ENCODE measurements around the gene GP5. TPM values are rescaled to one million over a fixed set of nuclear protein-coding genes. Genes with fewer than 3 reads are reported as not detected.

The GP5 gene
- total RNA-seq, result under 1 TPM in 1 of 2 donors, not detected in 1; 0.14 TPM

- Histone ChIP-seq H3K9me3 (no peaks in the 10 kb centered on the region), H3K4me1 (ENCODE audit: control insufficient read depth in 1 of 2, low read depth in 2 of 2) (peaks cover 8 to 13% of the 10 kb centered on the region in 2 donors), H3K4me3 (peak within 1 kb of the TSS; percentile 57), H3K27me3 (replicated peaks; ENCODE audit: insufficient read depth) (no peaks in the 10 kb centered on the region), H3K27ac (no peak within 1 kb of the TSS), H3K36me3 (no peaks in the 10 kb centered on the region)
- DNase-seq (ENCODE audit: low spot score) (no peak), ATAC-seq (ENCODE audit: insufficient number of reproducible peaks, low FRiP score, low read depth) (no peak)
- TF ChIP-seq, protein P1, sequence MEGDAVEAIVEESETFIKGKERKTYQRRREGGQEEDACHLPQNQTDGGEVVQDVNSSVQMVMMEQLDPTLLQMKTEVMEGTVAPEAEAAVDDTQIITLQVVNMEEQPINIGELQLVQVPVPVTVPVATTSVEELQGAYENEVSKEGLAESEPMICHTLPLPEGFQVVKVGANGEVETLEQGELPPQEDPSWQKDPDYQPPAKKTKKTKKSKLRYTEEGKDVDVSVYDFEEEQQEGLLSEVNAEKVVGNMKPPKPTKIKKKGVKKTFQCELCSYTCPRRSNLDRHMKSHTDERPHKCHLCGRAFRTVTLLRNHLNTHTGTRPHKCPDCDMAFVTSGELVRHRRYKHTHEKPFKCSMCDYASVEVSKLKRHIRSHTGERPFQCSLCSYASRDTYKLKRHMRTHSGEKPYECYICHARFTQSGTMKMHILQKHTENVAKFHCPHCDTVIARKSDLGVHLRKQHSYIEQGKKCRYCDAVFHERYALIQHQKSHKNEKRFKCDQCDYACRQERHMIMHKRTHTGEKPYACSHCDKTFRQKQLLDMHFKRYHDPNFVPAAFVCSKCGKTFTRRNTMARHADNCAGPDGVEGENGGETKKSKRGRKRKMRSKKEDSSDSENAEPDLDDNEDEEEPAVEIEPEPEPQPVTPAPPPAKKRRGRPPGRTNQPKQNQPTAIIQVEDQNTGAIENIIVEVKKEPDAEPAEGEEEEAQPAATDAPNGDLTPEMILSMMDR (IDR thresholded peaks at IDR 0.05), result no peak
These were observed at the start of gene GP5 for GRCh38 chr3:194399166-194399565. Gene GP5, minus strand, starts transcription at chr3:194399266. Its CDS starts 984 bp downstream, at chr3:194398282.

DNA sequence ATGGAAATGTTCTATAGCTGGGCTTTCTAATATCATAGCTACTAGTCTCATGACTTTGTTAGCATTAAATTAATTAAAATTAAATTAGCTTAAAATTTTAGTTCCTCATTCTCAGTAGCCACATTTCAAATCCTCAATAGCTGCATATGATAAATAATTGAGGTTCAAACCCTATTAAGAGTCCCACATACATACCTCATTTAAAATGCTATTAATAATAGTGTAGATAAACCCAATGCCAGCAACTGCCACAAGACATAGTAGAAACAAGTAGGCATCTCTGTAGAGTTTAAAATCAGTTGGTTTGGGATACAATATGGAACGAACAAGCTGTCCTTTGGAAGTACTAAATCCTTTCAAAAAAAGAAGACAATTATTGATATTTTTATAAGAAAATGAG lies 48.6 kb upstream of the GP5 start:
- no peaks in the 10 kb centered on the region for H3K9me3 ChIP-seq
- H3K27ac ChIP-seq, result no peak overlapping the region
- H3K4me1 ChIP-seq (ENCODE audit: control insufficient read depth in 1 of 2, low read depth in 2 of 2), result no peaks in the 10 kb centered on the region
- DNase-seq (ENCODE audit: low spot score) (no peak), ATAC-seq (ENCODE audit: insufficient number of reproducible peaks, low FRiP score, low read depth) (no peak)
- H3K36me3 ChIP-seq, result peaks cover 44% of the 10 kb centered on the region
- no peak overlapping the region for H3K4me3 ChIP-seq
- H3K27me3 ChIP-seq (replicated peaks; ENCODE audit: insufficient read depth), result no peaks in the 10 kb centered on the region
- TF ChIP-seq, protein P1 (IDR thresholded peaks at IDR 0.05), result no peak

- peaks cover 43% of the 10 kb centered on the region for H3K36me3 ChIP-seq
- H3K4me3 ChIP-seq, result no peak overlapping the region
- no peaks in the 10 kb centered on the region for H3K27me3 ChIP-seq (replicated peaks; ENCODE audit: insufficient read depth)
- no peak for DNase-seq (ENCODE audit: low spot score)
- ATAC-seq (ENCODE audit: insufficient number of reproducible peaks, low FRiP score, low read depth), result no peak
- H3K9me3 ChIP-seq, result no peaks in the 10 kb centered on the region
- H3K27ac ChIP-seq, result no peak overlapping the region
- H3K4me1 ChIP-seq (ENCODE audit: control insufficient read depth in 1 of 2, low read depth in 2 of 2), result no peaks in the 10 kb centered on the region
- TF ChIP-seq, protein P1 (IDR thresholded peaks at IDR 0.05), result no peak
These were observed 48.1 kb upstream of the GP5 start for GRCh38 chr3:194447161-194447560.

DNA sequence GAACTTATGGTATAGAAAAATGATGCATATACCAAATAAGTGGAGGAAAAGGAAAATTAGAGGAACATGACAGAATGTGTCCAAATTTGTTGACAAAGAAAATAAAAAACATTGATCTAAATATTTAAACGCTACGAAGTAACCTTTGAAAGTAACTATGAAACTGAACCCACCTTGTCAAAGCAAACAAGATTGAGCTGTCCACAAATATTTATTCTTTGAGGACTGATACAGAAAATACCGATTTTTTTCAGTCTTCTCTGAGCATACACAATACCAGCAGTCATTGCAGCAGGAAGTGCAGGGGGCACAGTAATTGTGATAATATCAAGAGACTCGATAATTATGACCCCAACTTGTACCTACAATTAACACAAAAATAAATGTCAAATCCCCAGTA lies 47.7 kb upstream of the GP5 start:
- Histone ChIP-seq H3K27me3 (replicated peaks; ENCODE audit: insufficient read depth) (no peaks in the 10 kb centered on the region), H3K9me3 (no peaks in the 10 kb centered on the region), H3K27ac (no peak overlapping the region), H3K4me1 (ENCODE audit: control insufficient read depth in 1 of 2, low read depth in 2 of 2) (no peaks in the 10 kb centered on the region), H3K4me3 (no peak overlapping the region), H3K36me3 (peaks cover 39% of the 10 kb centered on the region)
- ATAC-seq (ENCODE audit: insufficient number of reproducible peaks, low FRiP score, low read depth), result no peak
- TF ChIP-seq, protein P1 (IDR thresholded peaks at IDR 0.05), result no peak
- no peak for DNase-seq (ENCODE audit: low spot score)

- no peak for DNase-seq (ENCODE audit: low spot score)
- H3K27me3 ChIP-seq (replicated peaks; ENCODE audit: insufficient read depth), result no peaks in the 10 kb centered on the region
- TF ChIP-seq, protein P1 (IDR thresholded peaks at IDR 0.05), result no peak
- no peak overlapping the region for H3K27ac ChIP-seq
- H3K36me3 ChIP-seq, result peaks cover 34% of the 10 kb centered on the region
- no peak overlapping the region for H3K4me3 ChIP-seq
- ATAC-seq (ENCODE audit: insufficient number of reproducible peaks, low FRiP score, low read depth), result no peak
- no peaks in the 10 kb centered on the region for H3K4me1 ChIP-seq (ENCODE audit: control insufficient read depth in 1 of 2, low read depth in 2 of 2)
- no peaks in the 10 kb centered on the region for H3K9me3 ChIP-seq
These were observed 47.1 kb upstream of the GP5 start for GRCh38 chr3:194446172-194446571.

Data from thoracic aorta (tissue), 2 donors.